HG03571 (cell line): Measurements from ENCODE around the gene NOX5.
"Not testable (repeated sequence)": the region's sequence is repeated elsewhere in the genome, so short reads cannot be mapped to it uniquely, and the experiment has no call there.

Experiments used
- ATAC-seq: cut with Tn5 transposase; IDR thresholded peaks from one replicate; pipeline ENCODE4 v1.9.1; 2021; ENCODE audit not compliant: unreplicated experiment

Gene NOX5

GRCh38 chr15:69055251-69055650 is 40.8 kb downstream of the NOX5 start:
- ATAC-seq, result no peak

GRCh38 chr15:69056365-69056764 is 41.9 kb downstream of the NOX5 start:
- ATAC-seq, result no peak

GRCh38 chr15:69058830-69059556 is 44.5 kb downstream of the NOX5 start:
- no peak for ATAC-seq

- ATAC-seq, result no peak
Measured at GRCh38 chr15:69059557-69059943, 45.1 kb downstream of the NOX5 start.

- no peak for ATAC-seq
Measured at GRCh38 chr15:69060041-69060481, 45.6 kb downstream of the NOX5 start.

- no peak for ATAC-seq
Measured at GRCh38 chr15:69060744-69061143, 46.2 kb downstream of the NOX5 start.

GRCh38 chr15:69061414-69061842 is 46.9 kb downstream of the NOX5 start:
- ATAC-seq, result no peak

GRCh38 chr15:69064649-69065048 is 50.2 kb downstream of the NOX5 start:
- no peak for ATAC-seq

GRCh38 chr15:69066007-69066995 is 51.8 kb downstream of the NOX5 start:
- no peak for ATAC-seq

- ATAC-seq, result no peak
Measured at GRCh38 chr15:69067296-69067695, 52.8 kb downstream of the NOX5 start.

GRCh38 chr15:69068157-69068556 is 53.7 kb downstream of the NOX5 start:
- ATAC-seq, result no peak

- ATAC-seq, result not testable (repeated sequence)
Measured at GRCh38 chr15:69069290-69069689, 54.8 kb downstream of the NOX5 start.

- no peak for ATAC-seq
Measured at GRCh38 chr15:69069996-69070395, 55.5 kb downstream of the NOX5 start.

- ATAC-seq, result no peak
Measured at GRCh38 chr15:69070396-69070795, 55.9 kb downstream of the NOX5 start.

GRCh38 chr15:69071260-69071659 is 56.8 kb downstream of the NOX5 start:
- no peak for ATAC-seq

GRCh38 chr15:69072906-69073305 is 58.4 kb downstream of the NOX5 start:
- no peak for ATAC-seq

- ATAC-seq, result no peak
Measured at GRCh38 chr15:69074001-69074842, 59.7 kb downstream of the NOX5 start.

GRCh38 chr15:69074843-69075224 is 60.3 kb downstream of the NOX5 start:
- ATAC-seq, result no peak

GRCh38 chr15:69075440-69075839 is 60.9 kb downstream of the NOX5 start:
- no peak for ATAC-seq

- no peak for ATAC-seq
Measured at GRCh38 chr15:69076756-69077155, 62.3 kb downstream of the NOX5 start.

GRCh38 chr15:69078638-69079037 is 64.1 kb downstream of the NOX5 start:
- ATAC-seq, result no peak
